IMR-90 (cell line): Measurements from ENCODE around the gene C17orf50. TPM values are rescaled to one million over a fixed set of nuclear protein-coding genes. Genes with fewer than 3 reads are reported as not detected.

Experiments used
- ATAC-seq: fragments of 200-7000 bp; cut with Tn5 transposase; 2 replicates; pipeline ENCODE4 v1.9.1; 2020; ENCODE audit warnings: low read depth, mild to moderate bottlenecking, moderate library complexity
- BruUV-seq: library from RNA; stranded (reverse); fragments of 400-500 nt; replicated peaks from 2 replicates; lab custom pipeline; 2021; lab: Mats Ljungman, UMichigan
- CTCF ChIA-PET: fragments of 300-600 bp; formaldehyde crosslinking; extraction: SDS; loops from one replicate; lab custom pipeline; 2021; ENCODE audit warnings: antibody characterized with exemption; lab: Yijun Ruan, JAX
- POLR2A ChIA-PET: fragments of 300-600 bp; sonication (Branson Sonifier 250); formaldehyde crosslinking; loops from one replicate; lab custom pipeline; 2022; ENCODE audit warnings: antibody characterized with exemption; ENCODE audit not compliant: unreplicated experiment; lab: Charles Lee
- DNase-seq: peaks from one replicate; pipeline ENCODE4 v3.0.0; 2013
- H2AFZ ChIP-seq: replicated peaks from 2 replicates; pipeline ENCODE3; 2013; ENCODE audit warnings: low read length, mild to moderate bottlenecking; ENCODE audit not compliant: poor library complexity
- H2AK5ac ChIP-seq: 2 replicates; pipeline ENCODE4 v1.6.1; 2013; ENCODE audit warnings: low read depth, low read length, inconsistent platforms
- H2AK9ac ChIP-seq: replicated peaks from 2 replicates; pipeline ENCODE3; 2013; ENCODE audit warnings: mild to moderate bottlenecking, low read depth, low read length, moderate library complexity; ENCODE audit not compliant: poor library complexity
- H2BK120ac ChIP-seq: 2 replicates; pipeline ENCODE4 v1.6.1; 2013; ENCODE audit warnings: low read depth, low read length, inconsistent platforms
- H2BK15ac ChIP-seq: 3 replicates; pipeline ENCODE4 v1.6.1; 2013; ENCODE audit warnings: low read depth, low read length, inconsistent platforms
- H2BK20ac ChIP-seq: 2 replicates; pipeline ENCODE4 v1.6.1; 2013; ENCODE audit warnings: low read depth, mild to moderate bottlenecking, inconsistent platforms, low read length, moderate library complexity
- H2BK5ac ChIP-seq: 2 replicates; pipeline ENCODE4 v1.6.1; 2013; ENCODE audit warnings: mild to moderate bottlenecking, low read depth, low read length, inconsistent platforms; ENCODE audit not compliant: poor library complexity, severe bottlenecking
- H3K14ac ChIP-seq: replicated peaks from 2 replicates; pipeline ENCODE4 v1.6.1; 2013; ENCODE audit warnings: low read depth, low read length, inconsistent platforms
- H3K18ac ChIP-seq: 2 replicates; pipeline ENCODE4 v1.6.1; 2013; ENCODE audit warnings: low read depth, low read length, control low read depth
- H3K23ac ChIP-seq: 2 replicates; pipeline ENCODE4 v1.6.1; 2013; ENCODE audit warnings: low read depth, low read length, inconsistent platforms
- H3K27ac ChIP-seq: 2 replicates; pipeline ENCODE4 v1.5.1; 2013; ENCODE audit warnings: mild to moderate bottlenecking, control low read depth, low read length; ENCODE audit not compliant: insufficient read depth
- H3K27me3 ChIP-seq: 2 replicates; pipeline ENCODE4 v1.6.1; 2013; ENCODE audit warnings: low read length; ENCODE audit not compliant: control insufficient read depth, insufficient read depth
- H3K36me3 ChIP-seq: 2 replicates; pipeline ENCODE4 v1.6.1; 2013; ENCODE audit warnings: low read length, mixed read lengths; ENCODE audit not compliant: control insufficient read depth, insufficient read depth
- H3K4ac ChIP-seq: 2 replicates; pipeline ENCODE4 v1.6.1; 2013; ENCODE audit warnings: low read depth, low read length, inconsistent platforms
- H3K4me1 ChIP-seq: 2 replicates; pipeline ENCODE4 v1.6.1; 2013; ENCODE audit warnings: low read length, mixed read lengths; ENCODE audit not compliant: control insufficient read depth, insufficient read depth
- H3K4me2 ChIP-seq: 2 replicates; pipeline ENCODE4 v1.6.1; 2013; ENCODE audit warnings: low read depth, mild to moderate bottlenecking, control low read depth, low read length, moderate library complexity
- H3K4me3 ChIP-seq: 2 replicates; pipeline ENCODE4 v1.5.1; 2013; ENCODE audit warnings: low read depth, mild to moderate bottlenecking, control low read depth, low read length, moderate library complexity; ENCODE audit not compliant: insufficient read depth
- H3K56ac ChIP-seq: 2 replicates; pipeline ENCODE4 v1.6.1; 2013; ENCODE audit warnings: low read length, inconsistent platforms; ENCODE audit not compliant: insufficient read depth; ENCODE audit errors: extremely low read depth
- H3K79me1 ChIP-seq, 2 experiments: 2 replicates each; pipeline ENCODE4 v1.6.1; 2013; ENCODE audit warnings: low read length in 2 of 2, inconsistent platforms in 1 of 2, low read depth in 1 of 2
- H3K9ac ChIP-seq: 2 replicates; pipeline ENCODE4 v1.6.1; 2013; ENCODE audit warnings: low read depth, low read length, control low read depth
- H3K9me1 ChIP-seq: 2 replicates; pipeline ENCODE4 v1.6.1; 2013; ENCODE audit warnings: low read length, inconsistent platforms; ENCODE audit not compliant: insufficient read depth
- H3K9me3 ChIP-seq: 2 replicates; pipeline ENCODE4 v1.6.1; 2013; ENCODE audit warnings: low read length; ENCODE audit not compliant: control insufficient read depth, insufficient read depth
- H4K20me1 ChIP-seq: 2 replicates; pipeline ENCODE4 v1.6.1; 2013; ENCODE audit warnings: low read length, inconsistent platforms; ENCODE audit not compliant: insufficient read depth
- H4K5ac ChIP-seq: 2 replicates; pipeline ENCODE4 v1.6.1; 2013; ENCODE audit warnings: mild to moderate bottlenecking, low read depth, low read length, control low read depth
- H4K8ac ChIP-seq, 2 experiments: 2 replicates each; pipeline ENCODE4 v1.6.1; 2013; ENCODE audit warnings: low read depth in 2 of 2, low read length in 2 of 2, control low read depth in 1 of 2, inconsistent platforms in 1 of 2
- H4K91ac ChIP-seq: 2 replicates; pipeline ENCODE4 v1.6.1; 2013; ENCODE audit warnings: low read depth, low read length, inconsistent platforms; ENCODE audit not compliant: insufficient read depth
- CTCF ChIP-seq: conservative IDR thresholded peaks from 2 replicates; pipeline ENCODE4 v1.5.1; 2012; ENCODE audit warnings: mild to moderate bottlenecking, low read depth, low read length, improper control_type of control experiment
- FOS ChIP-seq: fragments of 150-350 bp; IDR thresholded peaks from 2 replicates; pipeline ENCODE4 v1.6.1; 2016; ENCODE audit warnings: low read depth, low read length
- MAZ ChIP-seq: IDR thresholded peaks from 2 replicates; pipeline ENCODE4 v1.6.1; 2012; ENCODE audit warnings: low read depth, mild to moderate bottlenecking, low read length, improper control_type of control experiment, moderate library complexity, borderline replicate concordance
- RAD21 ChIP-seq: IDR thresholded peaks from 2 replicates; pipeline ENCODE4 v1.6.1; 2012; ENCODE audit warnings: low read length, improper control_type of control experiment
- RCOR1 ChIP-seq: IDR thresholded peaks from 2 replicates; pipeline ENCODE4 v1.6.1; 2012; ENCODE audit warnings: mild to moderate bottlenecking, low read length, improper control_type of control experiment; ENCODE audit not compliant: insufficient replicate concordance
- SMC3 ChIP-seq: fragments of 150-350 bp; IDR thresholded peaks from 2 replicates; pipeline ENCODE4 v1.6.1; 2016; ENCODE audit warnings: low read depth, mild to moderate bottlenecking, antibody characterized with exemption, low read length, moderate library complexity
- WGBS, 2 experiments: methylation state at CpG; one replicate each; pipeline versions ENCODE4 v1.1.5 to v1.1.7; 2013; ENCODE audit warnings: missing lambda C conversion rate in 2 of 2; ENCODE audit not compliant: insufficient read length in 1 of 2; ENCODE audit errors: extremely low coverage in 2 of 2; 5-methylcytosine and 5-hydroxymethylcytosine counted together
- dilution Hi-C: fragments of 300-500 bp; cut with HindIII; formaldehyde crosslinking; loops from one replicate; pipeline ENCODE4 v1.14.3; 2018; ENCODE audit warnings: low sequenced_read_pairs; ENCODE audit not compliant: unreplicated experiment
- in situ Hi-C: fragments of 300-500 bp; cut with MboI; formaldehyde crosslinking; loops from 3 replicates; pipeline ENCODE4 v1.14.3; 2019; ENCODE audit warnings: low sequenced_read_pairs, inconsistent platforms, mixed read lengths
- intact Hi-C: fragments of 100-400 bp; cut with micrococcal nuclease; formaldehyde crosslinking; loops from 2 replicates; pipeline ENCODE4 v1.10.0; 2022
- polyA plus RNA-seq, 3 experiments: library from polyadenylated mRNA; depleted of rRNA; stranded (reverse); fragments of >200 nt; gene quantifications; 2 replicates each; pipeline ENCODE4 v1.2.3, GENCODE V29; 2012; ENCODE audit warnings: low replicate concordance in 1 of 3
- total RNA-seq: library from RNA; depleted of rRNA; stranded (reverse); fragments of >200 nt; gene quantifications from 2 replicates; pipeline ENCODE4 v1.2.3, GENCODE V29; 2012

Gene C17orf50
- total and polyA plus RNA-seq, 2 of the 4 experiments (the other 2 are of a cell fraction) = not detected

- Histone ChIP-seq H2BK15ac (no peak overlapping the region), H2BK5ac (no peak overlapping the region), H3K27ac (no peak overlapping the region), H3K9me1 (no peaks in the 10 kb centered on the region), H4K8ac (no peak overlapping the region), H3K27me3 (peaks cover 38% of the 10 kb centered on the region), H3K14ac (no peak overlapping the region), H3K56ac (no peak overlapping the region), H3K36me3 (no peaks in the 10 kb centered on the region), H3K4me2 (no peak overlapping the region), H3K79me1 (no peaks in the 10 kb centered on the region), H3K4me1 (peaks cover 11% of the 10 kb centered on the region; the same call in 1 of the 2 replicates), H2AK9ac (no peak overlapping the region), H4K20me1 (peaks cover 4% of the 10 kb centered on the region; the same call in 1 of the 2 replicates), H2AK5ac (no peak overlapping the region), H3K18ac (no peak overlapping the region), H3K9me3 (no peaks in the 10 kb centered on the region), H3K9ac (no peak overlapping the region), H3K23ac (no peak overlapping the region), H2BK120ac (no peak overlapping the region), H2AFZ (no peak overlapping the region), H3K4ac (no peak overlapping the region), H3K4me3 (no peak overlapping the region), H4K5ac (no peak overlapping the region), H4K91ac (no peak overlapping the region), H2BK20ac (no peak overlapping the region)
- BruUV-seq = no TSS peak
- ATAC-seq (no peak), DNase-seq (no peak)
- TF ChIP-seq RAD21 (no peak), FOS (no peak), CTCF (0 out of 2 replicates have a peak, but pooled peaks have one; percentile 4), MAZ (no peak), SMC3 (no peak), RCOR1 (no peak)
- ChIA-PET CTCF (no interaction called here), POLR2A (no interaction called here)
- in situ Hi-C loops = no loop called here
- 92% methylated on average over 42 of the region's 48 CpGs; no CpG with 5 or more reads in 1 of the 2 experiments for WGBS, 2 experiments
- dilution Hi-C loops = no loop called here
- intact Hi-C loops = no loop called here
Measured at GRCh38 chr17:35769895-35770486, 9.3 kb downstream of the C17orf50 start.
